IPS-18c (cell line): ENCODE data around the gene IRGQ.
A peak's percentile ranks its signal among the peaks of the same experiment; 100 is the strongest.
"Not testable (repeated sequence)": the region's sequence is repeated elsewhere in the genome, so short reads cannot be mapped to it uniquely, and the experiment has no call there.

ENCODE experiments used
- H3K4me3 ChIP-seq: 2 replicates; pipeline ENCODE4 v1.7.0; 2013; ENCODE audit warnings: low read depth, mild to moderate bottlenecking, low read length, moderate library complexity; ENCODE audit not compliant: insufficient read depth
- H3K9me3 ChIP-seq: one replicate; pipeline ENCODE4 v1.6.1; 2013; ENCODE audit warnings: mild to moderate bottlenecking, low read length, moderate library complexity; ENCODE audit not compliant: control insufficient read depth, insufficient read depth

The IRGQ gene

DNA sequence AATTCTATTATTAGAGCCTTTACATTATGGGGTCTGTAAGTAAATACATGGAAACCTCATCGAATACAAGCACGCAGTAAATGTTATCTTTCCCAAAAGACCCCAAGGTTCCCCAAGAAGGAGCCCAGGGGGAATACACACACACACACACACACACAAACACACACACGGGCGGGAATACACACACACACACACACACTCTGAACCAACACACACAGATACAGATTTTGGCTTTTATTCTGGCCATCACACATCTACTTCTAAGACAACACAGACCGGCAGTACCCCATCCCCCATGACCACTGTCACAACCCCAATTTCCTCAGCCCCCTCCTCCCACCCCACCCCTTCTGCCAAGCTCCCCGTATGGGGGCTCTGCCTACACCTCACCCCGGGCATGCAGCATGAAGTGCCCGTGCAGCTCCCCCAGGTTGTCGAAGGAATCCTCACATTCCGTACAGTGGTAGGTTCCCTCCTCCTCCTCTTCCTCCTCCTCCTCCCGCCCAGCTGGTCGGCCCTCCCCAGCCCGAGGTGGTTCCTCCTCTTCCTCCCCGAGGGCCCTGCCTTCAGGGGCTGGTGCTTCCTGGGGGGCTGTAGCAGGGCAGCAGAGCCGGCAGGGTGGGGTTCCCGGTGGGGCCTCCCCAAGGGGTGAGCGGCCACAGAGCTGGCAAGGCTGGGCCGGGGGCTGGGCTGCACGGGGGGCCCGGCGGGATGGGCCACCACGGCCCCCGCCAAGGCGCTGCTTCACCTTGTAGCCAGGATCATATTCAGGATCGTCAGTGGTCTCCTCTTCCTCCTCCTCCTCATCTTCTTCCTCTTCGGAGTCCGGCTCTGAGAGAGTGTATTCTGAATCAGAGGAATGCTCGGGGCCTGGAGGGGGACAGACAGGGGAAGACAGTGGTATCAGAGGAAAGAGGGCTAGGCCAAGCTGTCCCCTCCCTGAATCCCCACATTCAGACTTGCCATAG is 11.6 kb upstream of the IRGQ start:
- no peak overlapping the region for H3K4me3 ChIP-seq
- no peaks in the 10 kb centered on the region for H3K9me3 ChIP-seq

DNA sequence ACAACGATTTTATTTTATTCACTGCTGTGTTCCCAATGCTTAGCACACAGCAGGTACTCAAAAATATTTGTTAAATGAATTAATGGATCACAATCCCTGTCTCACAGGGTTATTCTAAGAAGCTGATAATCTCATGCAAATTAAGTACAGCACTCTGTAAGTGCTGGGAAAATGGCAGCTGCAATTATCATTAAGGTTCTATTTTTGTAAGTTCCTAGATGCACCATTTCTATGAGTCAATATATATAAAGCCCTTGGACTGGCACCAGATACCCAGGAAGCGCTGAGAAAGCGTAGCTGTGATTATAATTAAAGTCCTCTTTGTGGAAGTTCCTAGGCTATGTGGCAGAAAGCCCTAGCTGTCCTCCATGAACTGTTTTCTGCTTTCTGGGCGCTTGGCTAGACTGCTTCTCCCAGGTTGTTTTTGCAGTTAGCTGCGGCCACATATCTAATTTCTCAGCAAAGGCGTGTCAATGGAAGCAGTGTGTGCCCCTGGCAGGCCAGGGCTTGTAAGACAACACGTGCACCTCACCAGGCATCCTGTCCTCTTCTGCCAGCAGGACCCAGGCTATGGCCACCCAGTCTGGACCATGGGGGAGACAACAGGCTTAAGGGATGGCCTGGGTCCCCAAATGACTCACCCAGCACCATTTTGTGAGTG is 10.8 kb upstream of the IRGQ start:
- Histone ChIP-seq H3K9me3 (no peaks in the 10 kb centered on the region), H3K4me3 (no peak overlapping the region)

DNA sequence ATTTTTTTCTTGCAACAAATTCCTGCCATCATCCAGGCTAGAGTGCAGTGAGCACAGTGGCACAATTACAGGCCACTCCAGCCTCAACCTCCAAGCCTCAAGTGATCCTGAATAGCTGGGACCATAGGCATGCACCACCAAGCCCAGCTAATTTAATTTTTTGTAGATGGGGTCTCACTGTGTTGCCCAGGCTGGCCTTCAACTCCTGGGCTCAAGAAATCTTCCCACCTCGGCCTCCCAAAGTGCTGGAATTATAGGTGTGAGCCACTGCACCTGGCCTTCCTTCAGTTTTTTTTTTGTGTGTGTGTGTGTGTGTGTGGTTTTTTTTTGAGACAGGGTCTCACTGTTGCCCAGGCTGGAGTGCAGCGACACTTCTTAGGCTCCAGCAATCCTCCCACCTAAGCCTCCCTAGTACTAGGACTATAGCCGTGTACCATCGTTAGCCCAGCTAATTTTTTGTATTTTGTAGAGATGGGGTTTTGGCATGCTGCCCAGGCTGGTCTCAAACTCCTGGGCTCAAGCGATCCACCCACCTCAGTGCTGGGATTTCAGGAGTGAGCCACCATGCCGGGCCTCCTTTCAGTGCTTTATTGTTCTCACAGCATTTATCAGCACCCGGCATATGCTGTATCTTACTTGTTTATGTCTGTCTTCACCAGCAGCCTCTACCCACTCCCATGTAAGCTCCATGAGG is 10.1 kb upstream of the IRGQ start:
- H3K9me3 ChIP-seq, result no peaks in the 10 kb centered on the region

DNA sequence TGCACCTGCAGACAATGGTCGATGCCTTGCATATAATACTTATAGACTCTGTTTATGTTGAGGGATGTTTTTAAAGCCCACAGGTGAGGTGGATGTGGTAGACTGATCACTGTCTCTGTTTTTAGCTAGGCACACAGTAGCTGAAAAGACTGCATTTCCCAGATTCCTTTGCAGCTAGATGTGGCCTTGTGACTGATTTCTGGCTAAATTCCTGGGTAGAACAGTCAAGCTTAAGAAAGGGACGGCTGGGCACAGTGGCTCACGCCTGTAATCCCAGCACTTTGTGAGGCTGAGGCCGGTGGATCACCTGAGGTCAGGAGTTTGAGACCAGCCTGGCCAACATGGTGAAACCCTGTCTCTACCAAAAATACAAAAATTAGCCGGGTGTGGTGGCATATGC is 4.4 kb upstream of the IRGQ start:
- H3K4me3 ChIP-seq, H3K9me3 ChIP-seq: not testable (repeated sequence)

More for the DNA sequence above, 10.1 kb upstream of the IRGQ start:
- no peak overlapping the region for H3K4me3 ChIP-seq

DNA sequence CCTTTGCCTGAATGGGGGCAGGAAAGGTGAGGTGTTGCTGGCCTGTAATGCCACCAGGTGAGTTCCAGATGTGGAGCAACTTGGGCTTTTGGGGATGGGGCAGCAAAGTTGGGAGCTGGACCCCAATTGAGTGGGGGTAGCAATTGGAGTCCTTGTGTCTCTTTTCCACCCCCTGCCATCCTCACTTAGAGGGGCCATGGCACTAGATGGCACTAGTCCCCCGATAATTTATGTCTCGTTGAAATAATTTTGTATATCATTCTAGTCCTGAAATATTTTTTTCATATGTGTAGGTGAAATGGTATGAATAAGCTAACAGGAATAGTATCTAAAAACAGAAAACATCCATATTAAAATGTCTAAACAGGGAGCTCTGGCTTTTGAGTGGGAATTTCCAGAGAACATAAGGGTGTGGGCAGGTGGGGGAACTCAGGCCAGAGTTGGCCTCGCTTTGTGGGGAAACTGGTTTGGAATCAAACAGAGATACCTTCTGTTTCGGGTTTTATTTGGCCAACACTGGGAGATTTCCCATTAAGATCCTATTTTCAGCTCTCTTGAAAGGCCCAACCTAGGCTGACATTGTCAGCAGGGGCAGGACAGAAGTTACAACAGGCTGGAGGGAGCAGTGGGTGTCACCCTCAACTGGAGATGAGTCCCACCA is 3.8 kb upstream of the IRGQ start:
- Histone ChIP-seq H3K4me3 (no peak overlapping the region), H3K9me3 (no peaks in the 10 kb centered on the region)

DNA sequence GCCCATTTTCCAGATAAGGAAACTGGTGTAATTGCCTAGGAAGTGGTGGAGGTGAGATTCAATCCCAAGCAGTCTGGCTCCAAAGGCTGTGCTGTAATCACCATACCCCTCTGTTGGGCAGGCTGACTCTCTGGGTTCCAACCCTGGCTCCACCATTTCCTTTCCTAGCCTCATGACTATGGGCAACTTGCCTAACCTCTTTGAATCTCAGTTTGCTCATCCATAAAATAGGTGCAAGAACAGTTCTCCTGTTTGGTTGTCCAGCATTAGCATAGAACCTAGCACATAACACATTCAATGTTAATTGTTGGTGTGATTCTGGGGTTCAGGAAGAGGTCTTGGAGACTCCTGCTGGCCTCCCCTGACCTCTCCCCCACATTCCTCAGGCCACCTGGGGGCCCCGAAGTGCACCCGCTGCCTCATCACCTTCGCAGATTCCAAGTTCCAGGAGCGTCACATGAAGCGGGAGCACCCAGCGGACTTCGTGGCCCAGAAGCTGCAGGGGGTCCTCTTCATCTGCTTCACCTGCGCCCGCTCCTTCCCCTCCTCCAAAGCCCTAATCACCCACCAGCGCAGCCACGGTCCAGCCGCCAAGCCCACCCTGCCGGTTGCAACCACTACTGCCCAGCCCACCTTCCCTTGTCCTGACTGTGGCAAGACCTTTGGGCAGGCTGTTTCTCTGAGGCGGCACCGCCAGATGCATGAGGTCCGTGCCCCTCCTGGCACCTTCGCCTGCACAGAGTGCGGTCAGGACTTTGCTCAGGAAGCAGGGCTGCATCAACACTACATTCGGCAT is 2.7 kb upstream of the IRGQ start:
- H3K9me3 ChIP-seq, result no peaks in the 10 kb centered on the region
- H3K4me3 ChIP-seq, result no peak overlapping the region

DNA sequence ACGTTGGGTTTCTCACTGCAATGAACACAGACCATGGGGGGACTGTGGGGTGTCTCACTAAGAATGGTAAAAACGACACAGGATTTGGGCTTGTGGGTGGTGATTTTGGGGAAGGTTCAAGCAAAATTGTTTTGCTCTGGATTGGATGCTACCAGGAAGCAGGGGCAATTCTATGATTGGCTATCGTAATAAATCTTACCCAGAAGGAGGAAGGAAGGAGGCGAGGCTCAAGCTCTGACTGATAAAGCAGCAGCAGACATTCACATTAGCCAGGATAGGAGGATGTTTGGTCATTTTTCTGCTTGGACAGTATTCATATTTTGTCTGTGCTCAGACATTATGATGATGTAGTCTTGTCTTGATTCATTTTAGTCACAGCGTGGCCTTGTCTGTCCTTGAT is 1.9 kb upstream of the IRGQ start:
- H3K9me3 ChIP-seq, result no peaks in the 10 kb centered on the region
- H3K4me3 ChIP-seq, result peak overlapping the region; percentile 80; the same call in 1 of the 2 replicates

DNA sequence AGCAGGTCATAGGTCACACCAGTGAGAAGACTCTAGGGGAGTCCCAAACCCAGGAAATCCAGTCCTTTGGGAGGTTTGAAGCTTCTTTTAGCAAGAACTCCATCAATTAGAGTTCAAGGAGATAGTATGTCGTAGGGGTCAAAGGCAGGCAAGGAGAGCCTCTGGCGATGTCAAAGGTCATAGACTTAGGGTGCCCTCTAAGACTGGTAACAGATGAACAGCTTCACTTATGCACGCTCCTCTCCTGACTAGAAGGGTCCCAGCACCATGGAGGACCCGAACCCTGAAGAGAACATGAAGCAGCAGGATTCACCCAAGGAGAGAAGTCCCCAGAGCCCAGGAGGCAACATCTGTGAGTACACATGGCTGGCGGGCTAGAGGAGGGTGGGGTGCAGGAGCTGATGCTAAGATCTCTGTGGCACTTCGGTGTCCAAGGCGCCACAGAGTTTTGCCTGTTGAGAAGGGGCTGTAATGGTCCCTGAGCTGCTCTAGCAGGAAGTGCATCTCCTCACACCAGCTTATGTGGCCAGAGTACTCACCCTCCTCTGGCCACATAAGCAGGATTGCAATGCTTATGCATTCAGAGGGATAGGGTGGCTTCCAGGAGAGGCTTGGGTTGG is 1.0 kb upstream of the IRGQ start:
- Histone ChIP-seq H3K9me3 (no peaks in the 10 kb centered on the region), H3K4me3 (peak overlapping the region; percentile 80)

DNA sequence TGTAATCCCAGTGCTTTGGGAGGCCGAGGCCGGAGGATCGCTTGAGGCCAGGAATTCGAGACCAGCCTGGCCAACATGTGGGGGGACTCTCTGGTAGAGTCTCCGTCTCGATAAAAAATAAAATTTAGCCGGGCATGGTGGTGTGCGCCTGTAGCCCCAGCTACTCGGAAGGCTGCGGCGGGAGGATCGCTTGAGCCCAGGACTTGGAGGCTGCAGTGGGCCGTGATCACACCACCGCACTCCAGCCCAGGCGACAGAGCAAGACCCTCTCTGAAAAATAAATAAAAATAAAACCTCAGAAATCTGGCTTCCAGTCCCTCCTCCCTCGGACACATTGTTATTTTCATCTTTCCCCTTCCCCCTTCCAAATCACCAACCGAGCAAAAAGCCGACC is 332 bp downstream of the IRGQ start:
- Histone ChIP-seq H3K9me3 (no peaks in the 10 kb centered on the region), H3K4me3 (peak overlapping the region; percentile 71)

DNA sequence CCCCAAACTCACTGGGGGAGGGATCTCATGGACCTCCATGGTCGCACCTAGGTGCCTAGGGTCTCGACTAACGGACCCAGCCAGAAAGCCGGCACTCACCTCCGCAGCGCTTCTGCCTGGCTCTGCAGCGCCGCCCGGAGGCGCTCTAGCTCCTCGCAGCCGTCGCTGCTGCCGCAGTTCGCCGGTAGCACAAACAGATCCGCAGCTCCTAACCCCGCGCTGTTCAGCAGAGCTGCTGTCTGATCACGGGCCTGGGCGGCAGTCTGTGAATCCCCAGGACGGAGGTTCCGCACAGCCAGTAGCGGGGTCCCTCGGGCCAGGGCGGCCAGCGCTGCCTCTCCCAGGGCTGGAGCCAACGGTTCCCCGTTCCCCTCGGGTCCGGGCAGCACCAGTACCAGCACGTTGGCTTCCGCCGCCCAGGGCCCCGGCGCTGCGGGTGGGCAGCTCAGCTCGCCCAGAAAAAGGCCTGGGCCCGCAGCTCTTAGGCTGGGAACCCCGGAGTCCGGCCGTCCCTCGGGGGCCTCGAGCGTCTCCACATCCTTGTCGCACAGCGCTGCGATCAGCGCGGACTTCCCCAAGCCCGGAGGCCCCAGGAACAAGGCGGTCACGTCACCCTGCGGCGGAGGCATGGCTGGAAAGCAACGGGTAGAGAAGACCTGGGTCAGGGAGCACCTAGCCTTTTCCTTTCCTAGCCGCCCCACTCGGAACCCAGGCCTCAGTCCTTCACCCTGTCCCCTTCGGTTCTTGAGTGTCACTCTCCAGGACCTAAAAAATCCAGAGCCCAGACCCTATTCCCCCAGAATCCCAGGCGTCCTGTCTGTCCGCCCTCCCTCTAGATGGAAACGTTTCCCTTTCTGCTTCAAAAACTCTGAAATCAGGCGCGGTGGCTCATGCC is 977 bp downstream of the IRGQ start:
- H3K9me3 ChIP-seq, result no peaks in the 10 kb centered on the region
- peak overlapping the region; percentile 71 for H3K4me3 ChIP-seq

DNA sequence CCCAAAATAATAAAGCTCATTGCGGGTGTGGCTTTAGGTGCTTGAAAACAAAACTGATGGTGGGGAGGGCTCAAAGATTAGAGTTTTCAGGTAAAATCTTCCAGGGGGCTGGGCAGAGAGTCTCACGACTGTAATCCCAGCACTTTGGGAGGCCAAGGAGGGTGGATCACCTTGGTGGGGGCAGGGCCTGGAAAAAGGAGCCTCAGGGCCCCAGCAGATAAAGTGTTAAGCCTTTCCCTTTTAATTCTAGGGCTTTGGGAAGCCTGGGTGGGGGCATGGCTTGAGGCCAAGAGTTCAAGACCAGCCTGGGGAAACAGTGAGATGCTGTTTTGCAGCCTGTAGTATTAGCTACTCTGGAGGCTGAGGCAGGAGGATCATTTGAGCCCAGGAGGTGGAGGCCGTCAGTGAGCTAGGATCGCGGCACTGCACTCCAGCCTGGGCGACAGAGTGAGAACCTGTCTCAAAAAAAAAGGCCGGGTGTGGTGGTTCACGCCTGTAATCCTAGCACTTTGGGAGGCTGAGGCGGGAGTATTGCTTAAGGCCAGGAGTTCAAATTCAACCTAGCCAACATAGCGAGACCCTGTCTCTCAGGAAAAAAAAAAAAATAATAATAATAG is 1.7 kb downstream of the IRGQ start:
- H3K4me3 ChIP-seq, result no peak overlapping the region
- no peaks in the 10 kb centered on the region for H3K9me3 ChIP-seq

DNA sequence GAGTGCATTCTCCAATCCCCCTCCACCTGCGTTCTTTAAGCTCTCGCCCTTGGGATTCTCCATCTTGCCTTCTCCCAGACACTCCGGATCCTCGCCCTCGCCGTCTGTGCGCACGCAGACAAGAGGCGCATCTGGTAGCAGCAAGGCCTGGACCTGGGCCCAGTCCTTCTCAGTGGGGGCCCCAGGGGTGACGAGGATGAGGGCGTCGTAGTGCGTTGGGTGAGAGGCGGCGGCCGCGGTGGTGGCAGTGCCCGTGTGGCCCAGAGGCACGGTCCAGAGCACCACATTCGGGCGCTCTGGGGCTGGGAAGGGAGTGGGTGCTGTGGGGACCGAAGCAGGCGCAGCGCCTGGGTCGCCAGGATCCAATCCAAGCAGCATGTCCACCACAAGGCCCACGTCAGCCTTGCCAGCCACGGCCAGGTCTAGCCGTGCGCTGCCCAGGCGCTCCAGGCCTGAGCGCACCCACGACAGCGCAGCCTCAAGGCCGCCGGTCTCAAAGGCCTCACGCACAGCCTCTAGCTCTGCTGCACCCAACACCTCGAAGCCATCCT is 3.1 kb downstream of the IRGQ start:
- Histone ChIP-seq H3K9me3 (no peaks in the 10 kb centered on the region), H3K4me3 (no peak overlapping the region)

DNA sequence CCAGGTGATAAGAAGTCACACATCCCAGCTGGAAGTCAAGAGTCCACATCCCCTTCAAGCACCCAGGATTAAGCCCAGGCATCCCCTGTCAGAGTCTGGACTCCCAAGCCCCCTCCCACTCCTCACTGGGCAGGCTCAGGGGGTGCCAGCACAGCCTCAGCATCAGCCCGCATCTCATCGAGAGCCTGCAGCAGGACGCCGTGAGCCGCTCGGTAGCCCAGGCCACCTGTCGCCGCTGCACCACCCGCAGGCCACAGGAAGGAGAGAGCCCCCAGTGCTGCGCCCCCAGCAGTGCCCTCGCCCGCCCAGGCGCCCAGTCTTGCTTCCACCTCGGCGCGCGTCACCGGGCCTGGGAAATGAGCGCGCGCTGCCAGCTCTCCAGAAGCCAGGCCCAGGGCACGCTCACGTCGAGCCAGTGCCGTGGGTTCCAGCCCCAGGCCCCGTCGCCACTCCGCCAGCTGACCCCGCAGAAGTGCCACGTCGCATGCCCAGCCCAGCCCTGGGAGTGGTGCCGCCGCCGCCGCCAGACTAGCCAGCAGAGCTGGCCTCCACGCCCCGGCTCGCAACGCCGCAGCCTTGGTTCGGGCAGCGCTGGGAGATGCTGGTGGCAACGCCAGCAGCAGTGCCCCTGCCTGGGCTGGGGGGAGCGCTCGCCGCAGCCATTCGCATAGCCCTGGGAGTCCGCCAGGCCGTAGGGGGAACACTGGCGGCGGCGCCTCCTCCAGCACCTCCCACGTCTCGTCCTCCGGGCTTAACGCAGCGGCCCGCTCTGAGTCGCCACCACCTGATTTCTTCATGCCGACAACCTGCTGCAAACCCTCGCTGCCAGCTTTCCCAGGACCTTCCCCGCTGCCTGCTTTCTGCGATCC is 3.8 kb downstream of the IRGQ start:
- Histone ChIP-seq H3K4me3 (no peak overlapping the region), H3K9me3 (no peaks in the 10 kb centered on the region)

DNA sequence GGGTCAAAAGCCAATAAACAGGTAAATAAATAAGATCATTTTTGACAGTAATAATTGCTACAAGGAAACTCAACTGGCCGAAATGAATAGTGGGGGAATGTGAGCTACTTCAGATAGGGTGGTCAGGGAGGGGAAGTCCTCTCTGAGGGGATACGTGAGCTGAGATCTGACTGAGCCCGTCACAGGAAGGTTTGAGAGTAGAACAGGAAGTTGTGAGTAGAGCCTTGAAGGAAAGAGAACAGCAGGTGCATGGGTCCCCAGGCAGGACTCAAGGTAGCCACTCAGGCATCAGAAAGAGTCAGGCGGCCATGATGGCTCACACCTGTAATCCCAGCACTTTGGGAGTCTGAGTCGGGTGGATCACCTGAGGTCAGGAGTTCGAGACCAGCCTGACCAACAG is 6.3 kb downstream of the IRGQ start:
- no peak overlapping the region for H3K4me3 ChIP-seq
- no peaks in the 10 kb centered on the region for H3K9me3 ChIP-seq
